H4 (cell line): Measurements from ENCODE around the gene SSX7. TPM values are rescaled to one million over a fixed set of nuclear protein-coding genes. Genes with fewer than 3 reads are reported as not detected.
A peak's percentile ranks its signal among the peaks of the same experiment; 100 is the strongest.
"Not testable (repeated sequence)": the region's sequence is repeated elsewhere in the genome, so short reads cannot be mapped to it uniquely, and the experiment has no call there.

Source experiments
- DNase-seq: peaks from one replicate; pipeline ENCODE4 v3.0.0-alpha.2; 2015; ENCODE audit warnings: low spot score
- total RNA-seq: library from RNA; depleted of rRNA; stranded (reverse); fragments of >200 nt; shearing (Covaris generic); gene quantifications from 2 replicates; pipeline ENCODE4 v1.2.3, GENCODE V29; 2014; rRNA removed

The SSX7 gene
- not detected in 2 replicates for total RNA-seq

DNA sequence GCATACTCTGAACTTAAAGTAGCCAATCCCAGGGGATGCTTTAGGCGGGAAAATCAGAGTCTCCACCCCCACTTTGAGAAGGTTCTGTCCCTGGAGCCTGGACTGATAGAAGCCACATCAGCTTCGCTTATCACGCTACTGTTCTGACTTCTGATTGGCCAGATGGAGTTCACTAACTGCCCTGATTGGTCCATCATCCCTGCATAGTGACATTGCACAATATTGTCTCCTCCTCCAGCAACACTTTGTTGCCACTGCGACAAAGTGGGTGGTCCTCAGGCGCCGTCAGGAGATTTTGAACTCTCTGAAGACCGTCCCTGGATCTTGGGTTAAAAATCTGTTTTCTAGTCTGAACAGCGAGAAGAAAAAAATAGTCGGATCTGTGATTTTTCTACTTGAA, at the start of gene SSX7:
Gene SSX7 (minus strand): TSS at position 101 of the 400 bp plus-strand sequence. CDS start 1,428 bp downstream, outside the sequence.
- not testable (repeated sequence) for DNase-seq

DNA sequence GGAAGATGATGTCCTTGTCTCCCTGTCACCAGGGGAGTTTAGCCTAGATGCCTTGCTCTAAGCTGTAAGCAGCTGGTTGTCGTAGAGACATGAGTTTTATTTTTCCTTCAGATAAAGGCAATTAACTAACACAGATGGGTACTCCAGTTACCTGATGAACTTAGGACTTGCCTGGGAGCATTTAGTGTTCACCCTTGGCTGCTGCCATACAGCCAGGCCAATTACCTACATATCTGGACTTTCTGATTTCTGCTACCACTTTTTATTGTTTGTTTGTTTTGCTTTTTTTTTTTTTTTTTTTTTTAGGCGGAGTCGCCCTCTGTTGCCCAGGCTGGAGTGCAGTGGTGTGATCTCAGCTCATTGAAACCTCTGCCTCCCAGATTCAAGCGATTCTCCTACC, 37.3 kb upstream of the SSX7 start:
- DNase-seq = not testable (repeated sequence)

DNA sequence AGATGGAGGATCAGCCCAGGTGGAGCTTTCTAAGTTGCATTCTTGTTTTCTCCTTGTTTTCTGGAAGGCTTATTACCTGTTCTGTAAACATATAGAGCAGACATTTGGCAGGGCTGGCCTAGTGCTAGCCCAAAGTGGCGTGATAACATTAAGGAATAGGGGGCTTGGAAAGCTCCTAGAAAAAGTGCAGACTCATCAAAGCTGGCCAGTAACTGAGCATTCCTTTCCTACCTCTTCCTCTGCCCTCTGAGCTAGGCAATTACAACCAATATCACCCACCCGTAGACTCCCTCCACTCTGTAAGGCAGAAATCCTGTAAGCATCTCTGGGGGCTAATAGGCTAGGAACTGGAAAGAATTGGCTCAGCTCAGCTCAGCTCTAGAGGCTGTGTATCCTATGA, 7.5 kb upstream of the SSX7 start:
- not testable (repeated sequence) for DNase-seq

DNA sequence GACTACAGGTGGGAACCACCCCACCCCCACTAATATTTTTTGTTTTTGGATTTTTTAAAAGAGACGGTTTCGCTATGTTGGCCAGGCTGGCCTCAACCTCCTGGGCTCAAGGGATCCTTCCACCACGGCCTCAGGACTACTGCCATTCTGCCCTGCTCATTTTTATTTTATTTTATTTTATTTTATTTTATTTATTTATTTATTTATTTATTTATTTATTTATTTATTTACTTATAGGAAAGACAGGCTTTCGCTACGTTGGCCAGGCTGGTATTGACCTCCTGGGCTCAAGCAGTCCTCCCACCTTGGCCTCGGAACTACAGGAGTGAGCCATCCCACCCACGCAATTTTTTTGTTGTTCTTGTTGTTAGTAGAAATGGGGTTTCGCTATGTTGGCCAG, 775 bp upstream of the SSX7 start:
- not testable (repeated sequence) for DNase-seq

- not testable (repeated sequence) for DNase-seq
Observed at GRCh38 chrX:52650676-52651075, 4.0 kb downstream of the SSX7 start.

- DNase-seq = peak; percentile 7
Observed at GRCh38 chrX:52648956-52649355, 5.7 kb downstream of the SSX7 start.

DNA sequence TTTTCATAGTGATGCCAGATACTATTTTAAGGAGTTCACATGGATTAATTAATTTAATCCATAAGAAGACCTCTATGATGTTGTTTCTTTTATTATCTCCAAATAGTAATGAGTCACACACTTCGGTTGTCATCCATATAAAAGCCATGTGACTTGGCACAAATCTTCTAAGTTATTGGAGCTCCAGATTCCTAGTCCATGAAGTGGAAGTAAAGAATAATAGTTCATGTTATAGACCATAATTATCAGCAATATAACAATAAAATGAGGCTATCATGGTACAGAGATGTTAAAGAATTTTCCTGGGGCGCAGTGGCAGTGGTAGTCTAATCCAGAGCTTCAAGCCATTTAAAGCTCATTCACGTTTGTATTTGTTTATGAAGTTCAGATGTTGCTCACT, 26.2 kb downstream of the SSX7 start:
- DNase-seq = not testable (repeated sequence)

DNA sequence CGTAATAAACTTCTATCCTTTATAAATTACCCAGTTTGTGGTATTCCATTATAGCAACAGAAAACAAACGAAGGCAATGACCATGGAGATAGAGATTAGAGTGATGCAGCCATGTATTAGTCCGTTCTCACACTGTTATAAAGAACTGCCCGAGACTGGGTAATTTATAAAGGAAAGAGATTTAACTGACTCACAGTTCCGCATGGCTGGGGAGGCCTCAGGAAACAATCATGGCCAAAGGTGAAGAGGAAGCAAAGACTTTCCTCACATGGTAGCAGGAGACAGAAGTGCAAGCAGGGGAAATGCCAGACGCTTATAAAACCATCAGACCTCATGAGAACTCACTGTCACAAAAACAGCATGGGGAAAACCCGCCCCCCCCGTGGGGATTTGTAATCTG, 34.0 kb downstream of the SSX7 start:
- DNase-seq = not testable (repeated sequence)

DNA sequence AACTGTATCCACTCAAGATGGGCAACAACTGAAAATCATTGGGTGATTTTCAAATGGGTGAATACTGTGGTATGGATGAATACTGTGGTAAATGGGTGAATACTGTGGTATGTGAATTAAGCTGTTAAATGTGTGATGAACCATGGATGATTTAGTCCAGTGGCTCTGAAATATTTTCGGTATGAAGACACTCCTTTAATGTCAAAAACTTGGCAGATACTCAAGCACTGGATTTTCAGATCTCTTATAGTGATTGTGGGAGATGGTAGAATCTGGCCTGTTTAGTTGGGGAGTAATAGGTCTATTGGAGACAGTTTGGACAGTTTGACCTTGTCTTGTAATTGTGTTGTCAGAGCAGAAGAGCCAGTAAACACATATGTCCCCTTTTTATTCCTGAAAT, 45.7 kb downstream of the SSX7 start:
- DNase-seq = no peak

DNA sequence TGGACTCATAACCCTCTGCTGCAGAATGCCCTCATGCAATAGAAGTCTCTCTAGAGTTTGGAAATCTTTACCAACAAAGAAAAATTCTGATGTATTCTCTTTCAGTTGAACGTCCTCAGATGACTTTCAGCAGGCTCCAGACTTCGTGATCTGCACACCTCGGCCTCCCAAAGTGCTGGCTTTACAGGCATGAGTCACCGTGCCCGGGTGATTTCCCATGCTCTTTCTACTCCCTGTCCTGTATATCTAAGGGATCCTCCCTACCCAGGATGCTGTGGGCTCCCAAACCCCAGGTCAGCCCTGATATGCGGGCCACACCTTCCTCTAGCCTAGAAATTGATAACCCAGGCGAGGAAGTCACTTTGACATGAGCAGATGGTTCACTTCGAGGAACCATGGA, 51.5 kb downstream of the SSX7 start:
- DNase-seq = not testable (repeated sequence)

- DNase-seq = no peak
Observed at GRCh38 chrX:52598886-52599285, 55.8 kb downstream of the SSX7 start.

GRCh38 chrX:52594658-52595057, 60.0 kb downstream of the SSX7 start:
- no peak for DNase-seq

Other genes with a start within 250 kb of the SSX7 start
- gene XAGE1A, start 159.1 kb downstream of the SSX7 start, total RNA-seq = not detected in 2 replicates
- gene XAGE1B, start 137.8 kb downstream of the SSX7 start, total RNA-seq = not detected in 2 replicates
- not detected in 2 replicates for gene SSX2, start 52.3 kb upstream of the SSX7 start, total RNA-seq
- 2.3 and 2.7 TPM in 2 replicates for gene SSX2B, start 96.4 kb upstream of the SSX7 start, total RNA-seq
- not detected in 2 replicates for gene SPANXN5, start 142.5 kb upstream of the SSX7 start, total RNA-seq
- not detected in 2 replicates for gene XAGE5, start 156.4 kb upstream of the SSX7 start, total RNA-seq
- gene XAGE3, start 213.2 kb upstream of the SSX7 start, total RNA-seq = 3.9 TPM in 1 of 2 replicates, not detected in the other
- gene FAM156B, start 242.4 kb upstream of the SSX7 start, total RNA-seq = 0.66 and 5.8 TPM in 2 replicates